Measurements from ENCODE around the gene WSB2.

WSB2 gene

DNA sequence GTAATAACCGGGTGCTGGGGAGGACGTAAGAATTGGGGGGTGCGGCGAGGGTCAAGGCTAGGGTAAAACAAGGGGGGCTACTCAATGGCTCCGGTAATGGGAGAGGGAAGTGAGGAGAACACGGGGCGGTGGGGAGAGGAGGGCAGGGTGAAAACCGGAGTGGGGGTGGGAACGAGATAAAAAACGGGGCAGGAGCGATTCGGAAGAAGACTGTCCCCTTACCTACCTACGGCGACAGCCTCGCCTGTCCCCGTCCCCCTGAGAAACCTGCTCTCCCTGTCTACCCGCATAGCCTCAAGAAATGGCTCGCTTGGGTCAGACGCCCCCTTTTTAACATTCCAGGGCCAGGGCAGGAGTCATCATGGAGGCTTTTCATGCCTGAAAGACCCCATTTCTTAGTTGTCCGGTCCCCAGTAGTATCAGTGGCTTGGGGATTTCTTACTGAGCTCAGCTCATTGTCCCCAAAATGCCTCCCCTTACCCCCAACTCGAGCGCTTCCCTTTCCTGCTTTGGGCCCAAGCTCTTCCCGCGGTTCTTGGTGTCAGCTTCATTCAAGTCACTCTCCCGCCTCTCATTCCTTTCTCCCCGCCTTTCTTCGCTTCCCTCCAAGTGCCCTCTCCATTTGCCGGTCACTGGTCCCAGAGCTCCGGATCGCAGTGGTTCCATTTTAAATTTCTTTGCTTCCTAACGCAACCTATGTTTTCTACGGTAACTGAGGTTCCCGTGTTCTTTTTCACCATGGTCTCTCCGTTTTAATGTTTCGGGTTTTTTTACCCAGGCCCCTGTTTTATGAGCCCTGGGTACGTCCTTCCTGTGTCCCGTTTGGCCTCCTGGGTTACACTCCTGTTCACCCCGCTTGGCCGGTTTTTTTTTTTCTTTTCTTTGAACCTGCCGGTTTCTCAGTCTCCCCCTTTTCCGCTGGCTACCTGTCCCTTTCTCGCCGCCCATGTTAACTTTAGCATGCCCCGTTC is 1.2 kb upstream of the WSB2 start:
- no peak for DNase-seq

DNA sequence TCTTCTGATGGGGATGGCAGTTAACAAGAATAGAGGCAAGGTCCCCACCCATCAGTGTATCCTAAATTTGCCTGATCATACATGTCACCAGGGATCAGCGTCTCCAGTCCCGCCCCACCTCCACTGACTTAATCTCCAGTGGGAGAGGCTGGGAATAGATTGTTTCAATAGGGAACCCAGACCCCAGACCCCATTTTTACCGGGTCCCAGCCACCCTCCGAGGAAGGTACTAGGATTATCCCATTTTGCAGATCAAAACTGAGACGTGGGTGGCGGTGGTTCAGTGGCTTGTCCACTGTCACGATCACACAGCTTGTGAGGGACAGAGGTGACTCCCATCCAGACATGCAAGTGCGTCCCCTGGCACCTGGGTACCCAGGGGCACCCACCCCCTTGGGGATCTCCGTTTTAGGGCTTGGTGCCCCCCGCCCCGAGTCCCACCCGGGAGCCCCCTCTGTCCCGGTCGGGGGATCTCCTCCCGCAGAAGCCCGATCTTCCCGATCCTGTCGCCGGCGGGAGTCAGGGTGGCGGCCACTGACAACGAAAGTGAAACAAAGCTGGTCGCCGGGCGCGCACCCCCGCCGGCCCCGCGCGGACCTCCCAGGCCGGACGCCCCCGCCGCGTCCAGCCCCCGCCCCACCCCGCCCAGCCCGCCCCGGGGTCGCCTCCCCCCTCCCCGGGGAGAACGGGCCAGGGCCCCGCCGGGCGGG is 523 bp downstream of the WSB2 start:
- DNase-seq: no peak

DNA sequence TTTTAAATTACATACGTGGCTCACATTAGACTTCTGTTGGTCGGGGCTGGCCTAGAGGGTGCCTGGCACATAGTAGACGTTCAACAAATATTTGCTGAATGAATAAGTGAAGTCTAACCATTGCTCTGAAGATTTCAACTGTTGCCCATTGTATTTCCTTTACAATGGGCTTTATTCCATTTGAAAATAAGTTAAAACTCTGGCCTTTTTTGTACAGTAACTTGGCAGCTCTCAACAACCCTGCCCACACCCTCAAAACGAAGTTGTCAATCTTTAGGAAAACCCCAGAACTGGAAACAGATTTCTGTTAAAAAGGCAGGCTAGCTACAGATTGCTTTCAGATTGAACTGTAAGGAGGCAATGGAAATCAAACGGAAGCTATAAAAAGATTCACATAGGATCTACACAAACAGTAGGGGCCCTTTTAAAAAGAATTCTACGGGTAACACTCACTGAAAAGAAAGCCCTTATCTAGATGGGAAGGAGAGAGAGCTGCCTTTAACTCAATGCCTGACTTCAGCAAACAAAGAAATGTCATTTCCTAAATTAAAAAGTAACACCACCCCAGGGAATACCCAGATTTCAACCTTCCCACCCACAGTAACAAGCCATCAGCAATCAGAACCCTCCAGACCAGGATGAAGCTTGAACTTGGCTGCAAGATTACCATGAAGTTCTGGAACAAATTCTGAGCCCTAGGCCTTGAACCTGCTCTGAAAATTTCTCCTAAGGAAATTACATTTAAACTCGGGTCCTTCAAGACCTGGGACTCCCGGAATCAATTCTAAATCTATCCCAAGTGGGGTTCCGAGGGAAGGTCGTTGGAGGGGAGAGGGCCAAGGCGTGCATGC is 1.4 kb downstream of the WSB2 start:
- no peak for DNase-seq

DNA sequence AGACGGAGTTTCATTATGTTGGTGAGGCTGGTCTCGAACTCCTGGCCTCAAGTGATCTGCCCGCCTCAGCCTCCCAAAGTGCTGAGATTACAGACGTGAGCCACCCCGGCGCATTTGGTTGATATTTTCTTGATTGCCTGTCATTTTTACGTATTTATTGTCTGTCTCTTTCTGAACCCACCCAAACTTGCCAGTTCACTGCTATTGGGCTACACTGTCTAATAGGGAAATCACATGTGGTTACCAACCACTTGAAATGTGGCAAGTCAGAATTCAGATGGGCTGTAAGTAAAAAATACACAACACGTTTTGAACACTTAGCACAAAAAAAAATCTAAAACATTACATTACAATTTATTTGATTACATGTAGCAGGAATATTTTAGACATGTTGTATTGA is 2.1 kb downstream of the WSB2 start:
- no peak for DNase-seq

DNA sequence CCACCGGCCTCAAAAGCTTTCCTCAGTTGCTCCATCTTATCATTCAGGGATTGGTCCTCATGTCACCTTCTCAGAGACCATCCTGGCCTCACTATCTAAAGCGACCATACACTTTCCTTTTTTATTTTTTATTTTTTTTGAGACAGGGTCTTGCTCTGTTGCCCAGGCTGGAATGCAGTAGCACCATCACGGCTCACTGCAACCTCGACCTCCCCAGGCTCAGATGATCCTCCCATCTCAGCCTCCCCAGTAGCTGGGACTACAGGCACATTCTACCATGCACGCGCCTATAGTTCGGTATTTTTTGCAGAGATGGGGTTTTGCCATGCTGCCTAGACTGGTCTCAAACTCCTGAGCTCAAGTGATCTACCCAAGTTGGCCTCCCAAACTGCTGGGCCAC is 2.8 kb downstream of the WSB2 start:
- no peak for DNase-seq

DNA sequence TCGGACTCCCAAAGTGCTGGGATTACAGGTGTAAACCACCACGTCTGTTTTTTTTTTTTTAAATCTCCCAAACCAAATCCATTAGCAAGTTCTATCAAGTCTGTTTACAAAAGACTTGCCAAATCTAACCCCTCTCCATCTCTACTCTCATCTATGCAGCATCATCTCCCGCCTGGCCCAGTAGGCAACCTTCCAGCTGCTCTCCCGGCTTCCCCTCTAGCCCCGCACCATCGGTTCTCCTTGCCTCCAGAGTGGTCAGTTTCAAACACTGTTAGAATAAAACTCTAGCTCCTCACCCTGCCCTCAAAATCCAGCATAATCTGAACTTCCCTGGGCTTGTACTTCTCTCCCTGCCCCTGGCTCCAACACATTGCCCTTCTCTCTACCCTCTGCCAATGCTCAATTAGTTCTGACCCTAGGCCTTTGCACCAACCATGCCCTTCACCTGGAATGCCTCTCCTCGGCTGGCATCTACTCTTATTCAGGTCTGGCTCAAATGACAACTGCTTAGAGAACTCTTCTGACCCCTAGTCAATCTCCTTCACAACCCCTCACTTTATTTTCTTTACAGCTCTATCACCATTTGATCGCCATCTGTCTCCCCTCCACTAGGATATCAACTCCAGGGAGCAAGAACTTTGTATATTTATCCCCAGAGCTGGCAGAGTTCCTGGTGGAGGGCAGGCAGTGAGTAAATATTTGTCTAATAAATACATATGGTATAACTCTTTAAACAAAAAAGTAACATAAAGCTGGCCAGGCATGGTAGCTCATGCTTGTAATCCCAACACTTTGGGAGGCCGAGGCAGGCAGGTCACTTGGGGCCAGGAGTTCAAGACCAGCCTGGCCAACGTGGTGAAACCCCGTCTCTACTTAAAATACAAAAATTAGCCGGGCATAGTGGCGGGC is 4.9 kb downstream of the WSB2 start:
- DNase-seq: no peak

DNA sequence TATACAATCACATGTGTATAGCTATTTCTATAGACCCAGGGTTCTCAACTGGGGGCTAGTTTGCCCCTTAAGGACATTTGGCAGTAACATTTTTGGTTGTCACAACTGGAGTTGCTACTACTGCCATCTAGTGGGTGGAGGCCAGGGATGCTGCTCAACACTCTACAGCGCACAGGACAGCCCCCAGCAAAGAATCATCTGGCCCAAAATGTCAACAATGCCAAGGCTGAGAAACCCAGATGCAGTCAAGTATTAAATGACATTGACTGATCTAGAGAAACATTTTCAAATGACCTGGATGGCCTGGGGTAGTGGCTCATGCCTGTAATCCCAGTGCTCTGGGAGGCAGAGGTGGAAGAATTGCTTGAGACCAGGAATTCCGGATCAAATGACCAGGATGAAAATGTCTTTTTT is 5.8 kb downstream of the WSB2 start:
- DNase-seq: no peak

DNA sequence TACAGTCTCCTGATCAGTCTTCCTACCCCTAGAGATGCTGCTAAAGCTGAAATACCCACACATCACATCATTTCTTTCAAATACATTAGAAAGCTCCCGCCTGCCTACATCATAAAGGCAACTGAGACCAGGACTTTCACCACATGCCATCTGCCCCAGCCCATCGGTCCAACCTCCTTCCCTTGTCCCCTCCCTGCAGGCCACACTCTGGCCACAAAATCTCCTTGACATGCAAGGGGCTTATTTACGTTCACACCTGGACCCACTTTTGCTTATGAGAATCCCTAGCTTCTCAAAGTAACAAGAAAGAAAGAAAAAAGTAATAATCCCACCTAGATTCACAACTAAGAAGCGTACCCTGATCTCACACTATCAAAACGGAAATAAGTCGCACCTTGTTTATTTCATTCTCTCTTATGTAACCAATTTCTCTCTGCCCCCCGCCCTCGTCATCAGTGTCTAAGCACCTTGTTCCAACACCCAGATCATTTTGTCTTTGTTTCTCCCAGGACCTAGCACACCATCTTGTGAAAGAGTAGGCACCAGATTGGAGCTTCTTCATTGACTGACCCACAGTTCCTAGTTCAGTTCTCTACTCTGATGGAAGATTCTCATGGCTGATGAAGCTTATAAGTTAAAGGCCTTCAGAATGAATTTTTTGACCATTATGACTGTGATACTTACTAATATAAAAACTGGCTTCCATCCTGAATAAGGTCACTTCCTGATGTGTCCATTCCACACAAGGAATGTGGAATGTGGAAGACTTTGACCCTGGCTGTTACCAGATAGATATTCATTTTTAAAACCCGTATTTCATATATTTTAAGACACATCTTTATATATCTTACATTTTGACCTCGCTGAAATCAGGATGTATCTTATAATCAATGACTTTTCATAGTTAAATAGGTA is 7.7 kb downstream of the WSB2 start:
- DNase-seq: no peak

DNA sequence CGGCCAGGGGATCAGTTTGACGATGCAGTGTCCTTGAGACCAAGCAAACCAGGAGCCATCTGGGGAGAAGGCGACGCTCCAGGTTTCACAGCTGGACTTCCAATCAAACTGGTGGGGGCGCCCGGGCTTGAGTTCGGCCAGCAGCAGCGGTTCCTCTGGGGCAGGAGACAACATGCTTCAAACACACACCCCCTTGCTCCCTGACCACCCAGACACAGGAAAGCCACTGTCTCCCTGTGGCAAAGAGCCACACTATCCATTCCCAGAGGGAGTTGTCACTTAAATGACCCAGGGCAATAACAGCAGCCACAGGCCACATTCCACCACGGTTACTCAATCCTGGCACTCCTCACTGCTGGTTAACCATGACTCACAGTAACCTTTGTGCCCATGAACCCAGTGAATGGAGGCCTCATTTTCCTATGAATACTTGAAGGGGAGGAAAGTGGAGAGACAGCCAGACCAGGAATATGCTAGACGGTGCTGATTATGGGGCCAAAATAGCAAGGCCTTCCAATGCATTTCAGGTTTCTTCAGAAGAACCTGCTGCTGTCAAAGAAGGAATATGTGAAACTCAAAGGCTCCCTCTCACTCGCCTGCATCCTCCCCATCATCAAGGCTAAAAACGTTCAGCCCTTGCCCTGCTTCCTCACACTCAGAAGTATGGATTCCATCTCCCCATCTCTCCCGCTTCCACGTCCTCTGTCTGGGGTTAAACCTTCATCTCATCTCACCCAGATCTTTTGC is 8.5 kb downstream of the WSB2 start:
- DNase-seq: no peak

DNA sequence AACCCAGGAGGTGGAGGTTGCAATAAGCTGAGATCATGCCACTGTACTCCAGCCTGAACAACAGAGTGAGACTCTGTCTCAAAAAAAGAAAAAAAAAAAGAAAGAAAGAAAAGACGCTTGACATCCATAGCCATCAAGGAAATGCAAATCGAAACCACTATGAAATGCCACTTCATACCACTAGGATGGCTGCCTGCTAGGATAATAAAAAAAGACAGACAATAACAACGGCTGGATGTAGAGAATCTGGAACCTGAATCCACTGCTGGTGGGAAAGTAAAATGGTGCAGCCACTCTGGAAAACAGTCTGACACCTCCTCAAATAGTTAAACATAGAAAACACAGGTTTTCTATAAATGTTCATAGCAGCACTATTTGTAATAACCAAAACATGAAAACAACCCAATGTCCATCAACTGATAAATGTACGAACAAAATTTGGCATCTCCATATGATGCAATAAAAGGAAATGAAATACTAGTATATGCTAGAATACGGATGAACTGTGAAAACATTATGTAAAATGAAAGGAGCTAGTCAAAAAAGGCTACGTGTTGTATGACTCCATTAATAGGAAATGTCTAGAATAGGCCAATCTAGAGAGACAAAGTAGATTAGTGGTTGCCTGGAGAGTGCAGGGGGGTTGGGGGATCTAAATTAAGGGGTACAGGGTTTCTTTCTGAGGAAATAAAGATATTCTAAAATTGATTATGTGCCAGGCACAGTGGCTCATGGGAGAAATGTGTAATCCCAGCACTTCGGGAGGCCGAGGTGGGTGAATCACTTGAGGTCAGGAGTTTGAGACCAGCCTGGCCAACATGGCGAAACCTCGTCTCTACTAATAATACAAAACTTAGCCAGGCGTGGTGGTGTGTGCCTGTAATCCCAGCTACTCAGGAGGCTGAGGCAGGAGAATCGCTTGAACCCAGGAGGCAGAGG is 9.7 kb downstream of the WSB2 start:
- DNase-seq: no peak

DNA sequence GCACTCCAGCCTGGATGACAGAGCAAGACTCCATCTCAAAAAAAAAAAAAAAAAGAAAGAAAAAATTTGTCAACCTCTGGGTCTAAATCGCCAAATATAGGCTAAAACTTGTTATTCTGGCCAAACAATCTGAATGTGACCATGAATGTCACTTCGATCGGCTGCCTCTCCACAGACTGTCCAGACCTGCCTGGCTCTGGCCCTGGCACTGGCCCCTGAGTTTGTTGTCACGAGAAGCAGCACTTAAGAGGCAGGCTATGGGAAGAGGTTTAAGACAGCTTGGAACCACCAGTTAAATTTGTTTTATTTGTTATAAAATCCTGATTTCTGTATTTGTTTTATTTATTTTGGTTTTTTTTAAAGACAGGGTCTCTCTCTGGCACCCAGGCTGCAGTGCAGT is 14.5 kb downstream of the WSB2 start:
- DNase-seq: no peak

DNA sequence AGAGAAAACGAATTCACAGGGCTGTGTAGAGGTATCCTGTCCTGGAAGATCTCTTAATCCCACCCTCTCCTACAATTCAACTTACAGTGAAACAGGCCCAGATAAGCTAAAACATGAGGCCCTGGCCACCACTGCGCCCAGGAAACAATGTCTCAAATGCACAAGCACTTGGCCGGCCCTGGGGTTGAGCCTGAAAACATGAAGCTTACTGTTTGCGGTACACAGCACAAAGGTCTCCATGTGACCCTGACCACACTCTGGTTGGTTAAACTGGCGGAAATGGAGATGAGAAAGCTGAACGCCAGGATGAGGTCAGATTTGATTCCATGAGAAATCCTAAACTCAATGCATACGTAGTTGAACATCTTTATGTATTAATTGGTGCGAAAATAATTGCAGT is 16.4 kb downstream of the WSB2 start:
- DNase-seq: no peak

DNA sequence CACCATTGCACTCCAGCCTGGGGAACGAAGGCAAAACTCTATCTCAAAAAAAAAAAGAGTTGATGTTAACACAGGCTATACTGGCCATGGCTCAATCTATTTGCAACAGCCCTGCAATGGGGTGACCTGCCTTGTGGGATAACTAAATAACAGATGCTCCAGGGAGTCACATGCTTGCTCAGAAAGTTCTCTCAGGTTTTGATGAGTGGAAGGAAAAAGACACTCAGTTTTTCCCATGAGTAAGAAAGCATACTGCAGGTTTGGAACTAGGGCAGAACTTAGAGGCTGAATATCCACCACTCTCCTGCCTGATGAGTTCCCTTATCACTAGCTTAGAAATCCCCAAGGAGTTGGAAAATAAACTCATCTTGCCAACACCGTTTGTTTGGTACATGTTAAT is 16.9 kb downstream of the WSB2 start:
- no peak for DNase-seq

DNA sequence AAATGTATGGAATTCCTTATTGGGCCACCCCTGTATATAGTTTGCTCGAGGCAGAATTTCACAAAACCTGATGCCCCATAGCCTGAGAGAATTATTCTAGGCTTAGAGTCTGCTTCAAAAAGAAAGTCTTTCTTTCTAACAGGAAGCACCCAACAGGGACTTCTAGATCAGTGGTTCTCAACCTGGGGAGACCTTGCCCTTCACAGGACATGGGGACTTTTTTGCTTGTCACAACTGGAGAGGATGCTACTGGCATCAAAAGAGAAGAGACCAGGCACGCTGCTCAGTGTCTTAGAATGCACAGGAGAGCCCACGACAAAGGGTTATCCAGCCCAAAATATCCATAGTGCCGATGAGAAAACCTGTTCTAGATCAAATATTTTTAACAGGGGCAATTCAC is 18.9 kb downstream of the WSB2 start:
- DNase-seq: no peak

DNA sequence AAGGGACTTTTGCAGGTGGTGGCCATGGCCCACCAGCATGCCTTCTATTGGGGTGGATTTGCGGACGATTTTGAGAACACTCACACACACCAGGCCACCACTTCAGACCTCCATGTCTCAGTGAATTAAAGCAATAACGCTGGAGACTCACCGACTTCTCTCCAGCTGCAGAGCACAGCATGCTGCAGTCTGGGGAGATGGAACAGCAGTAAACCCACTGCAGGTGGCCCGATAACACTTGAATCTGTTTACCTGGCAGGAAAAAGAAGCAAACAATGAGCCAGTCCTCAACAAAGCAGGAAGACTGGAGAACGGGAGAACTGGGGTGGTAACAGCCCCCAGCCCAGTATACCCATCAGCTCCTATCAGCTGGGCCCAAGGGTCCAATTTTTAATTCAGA is 22.8 kb downstream of the WSB2 start:
- no peak for DNase-seq

DNA sequence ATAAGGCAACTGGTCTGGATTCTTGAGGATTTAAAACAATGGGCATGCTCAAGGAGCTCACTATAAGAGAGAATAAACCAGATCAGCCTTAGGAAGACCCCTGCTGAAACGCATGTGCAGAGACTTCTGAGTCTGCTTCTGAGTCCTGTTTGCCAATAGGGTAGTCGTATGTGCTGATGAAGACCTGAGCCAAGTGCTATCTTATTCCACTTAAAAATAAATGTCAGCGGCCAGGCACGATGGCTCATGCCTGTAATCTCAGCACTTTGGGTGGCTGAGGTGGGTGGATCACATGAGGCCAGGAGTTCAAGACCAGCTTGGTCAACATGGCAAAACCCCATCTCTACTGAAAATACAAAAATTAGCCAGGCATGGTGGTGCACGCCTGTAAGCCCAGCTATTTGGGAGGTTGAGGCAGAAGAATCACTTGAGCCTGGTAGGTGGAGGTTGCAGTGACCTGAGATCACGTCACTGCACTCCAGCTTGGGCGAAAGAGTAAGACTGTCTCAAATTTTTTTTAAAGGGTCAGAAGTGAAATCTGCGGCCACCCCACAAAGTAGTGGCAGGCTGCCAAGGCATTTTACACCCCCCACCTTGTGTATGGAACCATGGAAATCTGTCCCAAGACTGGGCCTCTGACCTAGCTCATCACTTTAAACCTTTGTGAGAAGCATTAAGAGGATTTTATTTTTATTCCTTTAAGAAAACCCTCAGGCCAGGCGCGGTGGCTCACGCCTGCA is 24.1 kb downstream of the WSB2 start:
- DNase-seq: no peak

DNA sequence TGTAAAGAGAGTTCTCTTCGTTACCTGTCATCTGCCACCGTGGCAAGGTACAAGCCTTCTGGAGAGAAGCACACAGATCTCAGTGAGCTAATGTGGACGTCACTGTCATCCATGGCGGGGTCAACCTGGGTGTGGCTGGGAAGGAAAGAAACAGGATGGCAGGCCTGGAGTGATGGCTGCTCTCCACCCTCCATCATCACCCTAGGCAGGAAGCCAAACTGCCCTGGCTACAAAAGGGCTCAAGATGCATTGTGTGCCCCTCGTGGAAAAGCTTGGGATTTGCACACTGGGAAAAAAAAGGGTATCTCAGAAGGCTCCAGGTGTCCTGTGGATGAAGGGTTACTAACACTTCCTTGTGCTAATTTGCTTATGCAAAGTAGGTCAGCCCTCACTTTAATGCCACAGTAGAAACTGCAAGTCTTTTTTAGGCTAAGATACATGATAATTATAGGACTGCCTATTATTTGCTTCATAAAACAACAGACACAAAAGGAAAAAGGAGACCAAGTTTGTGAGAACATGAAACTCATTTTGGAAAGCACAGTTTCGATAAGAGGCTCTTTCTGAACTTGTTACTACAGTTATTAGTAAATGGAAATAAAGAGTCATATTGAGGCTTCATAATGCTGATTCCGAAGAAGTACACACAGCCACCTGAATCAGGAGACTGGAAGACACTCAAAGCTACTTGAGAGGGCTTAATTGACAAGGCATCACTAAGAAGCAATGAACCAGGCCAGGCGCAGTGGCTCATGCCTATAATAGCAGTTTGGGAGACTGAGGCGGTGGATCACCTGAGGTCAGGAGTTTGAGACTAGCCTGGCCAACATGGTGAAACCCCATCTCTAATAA is 25.6 kb downstream of the WSB2 start:
- no peak for DNase-seq

All from cortex of kidney (tissue), 1 donor.